GM06990 (cell line): ENCODE measurements around the gene ZFP36L1.

Experiments used
- DNase-seq: peaks from one replicate; pipeline ENCODE4 v3.0.0-alpha.2; 2011; ENCODE audit not compliant: insufficient read length; ENCODE audit errors: extremely low read depth
- H3K27me3 ChIP-seq: replicated peaks from 2 replicates; pipeline ENCODE4 v1.6.0; 2011; ENCODE audit warnings: low read length; ENCODE audit not compliant: control insufficient read depth, insufficient read depth
- H3K36me3 ChIP-seq: 2 replicates; pipeline ENCODE4 v1.5.1; 2011; ENCODE audit warnings: low read length; ENCODE audit not compliant: control insufficient read depth, insufficient read depth
- H3K4me3 ChIP-seq: replicated peaks from 2 replicates; pipeline ENCODE4 v1.5.1; 2011; ENCODE audit warnings: low read depth, mild to moderate bottlenecking, control low read depth, low read length
- CTCF ChIP-seq: IDR thresholded peaks from 2 replicates; pipeline ENCODE4 v1.5.1; 2011; ENCODE audit warnings: low read length, control low read depth, mild to moderate bottlenecking, inconsistent platforms; ENCODE audit not compliant: insufficient read depth, poor library complexity, severe bottlenecking

ZFP36L1 gene

GRCh38 chr14:68792979-68793733, at the start of gene ZFP36L1:
Gene ZFP36L1 (minus strand): TSS chr14:68793067. CDS start chr14:68792938, 129 bp downstream.
- peaks cover 18% of the 10 kb centered on the region for H3K36me3 ChIP-seq
- TF ChIP-seq CTCF = peak; percentile 6
- peak; percentile 96 for DNase-seq
- H3K4me3 ChIP-seq = peak within 1 kb of the TSS; percentile 88
- H3K27me3 ChIP-seq = no peaks in the 10 kb centered on the region

- no peaks in the 10 kb centered on the region for H3K36me3 ChIP-seq
- DNase-seq = no peak
- no peaks in the 10 kb centered on the region for H3K27me3 ChIP-seq
- H3K4me3 ChIP-seq = no peak overlapping the region
- TF ChIP-seq CTCF = no peak
Observed at GRCh38 chr14:68842298-68842697, 49.4 kb upstream of the ZFP36L1 start.

GRCh38 chr14:68841016-68841809, 48.3 kb upstream of the ZFP36L1 start:
- H3K36me3 ChIP-seq = no peaks in the 10 kb centered on the region
- H3K27me3 ChIP-seq = no peaks in the 10 kb centered on the region
- DNase-seq = no peak
- no peak overlapping the region for H3K4me3 ChIP-seq
- TF ChIP-seq CTCF = no peak

GRCh38 chr14:68840454-68840853, 47.6 kb upstream of the ZFP36L1 start:
- H3K27me3 ChIP-seq = no peaks in the 10 kb centered on the region
- no peaks in the 10 kb centered on the region for H3K36me3 ChIP-seq
- no peak for DNase-seq
- no peak for TF ChIP-seq CTCF
- H3K4me3 ChIP-seq = no peak overlapping the region

GRCh38 chr14:68836082-68836481, 43.2 kb upstream of the ZFP36L1 start:
- Histone ChIP-seq H3K27me3 (no peaks in the 10 kb centered on the region), H3K36me3 (no peaks in the 10 kb centered on the region), H3K4me3 (no peak overlapping the region)
- no peak for DNase-seq
- TF ChIP-seq CTCF = no peak
